HepG2 (cell line): Measurements from ENCODE around the gene IL21R. TPM values are rescaled to one million over a fixed set of nuclear protein-coding genes. Genes with fewer than 3 reads are reported as not detected.

ENCODE experiments used
- ATF4 ChIP-seq, 2 experiments: fragments of 450-650 bp in 1 of 2; sonication (generic) in 1 of 2; formaldehyde crosslinking; IDR thresholded peaks; 2 replicates each; pipeline versions ENCODE4 v1.5.0 to v1.8.0; 2020 to 2022; ENCODE audit warnings: mild to moderate bottlenecking in 1 of 2, missing genetic modification reagents in 1 of 2
- ELF1 ChIP-seq: sonication (generic); formaldehyde crosslinking; IDR thresholded peaks from 2 replicates; pipeline ENCODE4 v1.4.0; 2020; ENCODE audit warnings: missing genetic modification reagents
- EZH2 ChIP-seq: conservative IDR thresholded peaks from 2 replicates; pipeline ENCODE4 v1.6.1; 2012; ENCODE audit warnings: mild to moderate bottlenecking, low read depth, low read length, moderate library complexity
- IKZF5 ChIP-seq: IDR thresholded peaks from 2 replicates; pipeline ENCODE4 v1.6.1; 2018; ENCODE audit warnings: missing genetic modification reagents, mild to moderate bottlenecking, missing compliant biosample characterization
- LCORL ChIP-seq, 2 experiments: fragments of 450-650 bp in 1 of 2; sonication (generic) in 1 of 2; formaldehyde crosslinking in 1 of 2; IDR thresholded peaks; 2 replicates each; pipeline versions ENCODE4 v1.5.0 to v1.6.1; 2017 to 2020; ENCODE audit warnings: antibody characterized with exemption in 1 of 2, missing genetic modification reagents in 1 of 2
- MBD4 ChIP-seq: IDR thresholded peaks from 2 replicates; pipeline ENCODE4 v1.6.1; 2012; ENCODE audit warnings: low read length, inconsistent platforms, borderline replicate concordance
- NFE2 ChIP-seq: sonication (generic); formaldehyde crosslinking; IDR thresholded peaks from 2 replicates; pipeline ENCODE4 v1.4.0; 2020; ENCODE audit warnings: missing genetic modification reagents
- NFIC ChIP-seq: IDR thresholded peaks from 2 replicates; pipeline ENCODE4 v1.6.1; 2012; ENCODE audit warnings: mild to moderate bottlenecking, low read length, inconsistent platforms
- ONECUT2 ChIP-seq: sonication (generic); formaldehyde crosslinking; IDR thresholded peaks from 2 replicates; pipeline ENCODE4 v1.4.0; 2020; ENCODE audit warnings: missing genetic modification reagents
- SP2 ChIP-seq: sonication (generic); formaldehyde crosslinking; IDR thresholded peaks from 2 replicates; pipeline ENCODE4 v1.5.1; 2020; ENCODE audit warnings: mild to moderate bottlenecking, missing genetic modification reagents
- SRY ChIP-seq: sonication (generic); formaldehyde crosslinking; IDR thresholded peaks from 2 replicates; pipeline ENCODE4 v1.8.0; 2022; ENCODE audit warnings: mild to moderate bottlenecking, missing genetic modification reagents
- TAF15 ChIP-seq: fragments of 200-400 bp; formaldehyde crosslinking; IDR thresholded peaks from one replicate; pipeline ENCODE4 v1.6.1; 2018; ENCODE audit warnings: mild to moderate bottlenecking, low read depth, low read length; ENCODE audit not compliant: poor library complexity, severe bottlenecking
- UBTF ChIP-seq: sonication (generic); formaldehyde crosslinking; IDR thresholded peaks from 2 replicates; pipeline ENCODE4 v1.4.0; 2020; ENCODE audit warnings: mild to moderate bottlenecking, missing genetic modification reagents
- ZBTB4 ChIP-seq: sonication (generic); formaldehyde crosslinking; IDR thresholded peaks from 2 replicates; pipeline ENCODE4 v1.4.0; 2020; ENCODE audit warnings: missing genetic modification reagents, mild to moderate bottlenecking, borderline replicate concordance
- ZKSCAN8 ChIP-seq: IDR thresholded peaks from 2 replicates; pipeline ENCODE4 v1.6.1; 2016; ENCODE audit warnings: borderline replicate concordance, missing genetic modification reagents, missing compliant biosample characterization
- ZNF143 ChIP-seq: sonication (generic); formaldehyde crosslinking; IDR thresholded peaks from 2 replicates; pipeline ENCODE4 v1.4.0; 2020; ENCODE audit warnings: missing genetic modification reagents
- ZNF282 ChIP-seq: fragments of 450-650 bp; IDR thresholded peaks from 2 replicates; pipeline ENCODE4 v1.6.1; 2018; ENCODE audit not compliant: partially characterized antibody
- ZNF326 ChIP-seq: sonication (generic); formaldehyde crosslinking; IDR thresholded peaks from 2 replicates; pipeline ENCODE4 v1.4.0; 2020; ENCODE audit warnings: missing genetic modification reagents, borderline replicate concordance
- ZNF580 ChIP-seq: IDR thresholded peaks from 2 replicates; pipeline ENCODE4 v1.6.1; 2016; ENCODE audit warnings: low read depth, borderline replicate concordance
- ZNF616 ChIP-seq: sonication (generic); formaldehyde crosslinking; IDR thresholded peaks from 2 replicates; pipeline ENCODE4 v1.5.0; 2020; ENCODE audit warnings: low read depth, mild to moderate bottlenecking, missing genetic modification reagents
- ZNF703 ChIP-seq: sonication (generic); formaldehyde crosslinking; IDR thresholded peaks from 2 replicates; pipeline ENCODE4 v1.5.1; 2020; ENCODE audit warnings: missing genetic modification reagents, mild to moderate bottlenecking, moderate library complexity, borderline replicate concordance
- polyA plus RNA-seq, 8 experiments: library from polyadenylated mRNA; depleted of rRNA in 3 of 8; stranded (reverse) in 7 of 8; unstranded in 1 of 8; fragments of >200 nt; fragmentation: Illumina TruSeq in 4 of 8; extraction: Trizol in 4 of 8; gene quantifications; 2 replicates each; pipeline versions ENCODE4 v1.2.1 to v1.2.3, GENCODE V29; 2011 to 2016; ENCODE audit warnings: low read depth in 4 of 8, missing spikeins in 1 of 8, mixed read lengths in 1 of 8; ENCODE audit not compliant: insufficient read depth in 1 of 8
- total RNA-seq, 5 experiments: library from RNA; depleted of rRNA; stranded (reverse); fragments of >200 nt; fragmentation: Illumina TruSeq; extraction: Trizol; gene quantifications; 2 replicates each; pipeline ENCODE4 v1.2.3, GENCODE V29; 2016; ENCODE audit warnings: low read depth in 1 of 5

Gene IL21R
- total and polyA plus RNA-seq, 2 of the 13 experiments (the other 11 are each of a cell fraction or from before 2014, with no cell fraction given) = 0.49 to 0.64 TPM

GRCh38 chr16:27470567-27471431, 68.8 kb downstream of the IL21R start (continued):
- peak; percentile 93; the same call in 1 of the 2 replicates for TF ChIP-seq ZBTB4 (CRISPR knock-in tag)
- TF ChIP-seq NFIC = no peak
- TF ChIP-seq ONECUT2 (CRISPR knock-in tag) = no peak
- no peak for TF ChIP-seq ZNF703 (CRISPR knock-in tag)
- no peak for TF ChIP-seq SRY (CRISPR knock-in tag)
- no peak for TF ChIP-seq ZNF282
- no peak for TF ChIP-seq ZKSCAN8 (CRISPR knock-in tag)
- peak; percentile 46; the same call in 1 of the 2 replicates for TF ChIP-seq LCORL (IDR thresholded peaks at IDR 0.05)
- TF ChIP-seq LCORL (CRISPR knock-in tag; IDR thresholded peaks at IDR 0.05) = peak; percentile 86
- TF ChIP-seq ZNF143 = no peak
- no peak for TF ChIP-seq MBD4
- TF ChIP-seq IKZF5 (CRISPR knock-in tag) = peak; percentile 54
- TF ChIP-seq ZNF580 (CRISPR knock-in tag) = no peak
- no peak for TF ChIP-seq EZH2
- no peak for TF ChIP-seq ZNF326 (CRISPR knock-in tag)
- TF ChIP-seq SP2 (CRISPR knock-in tag) = no peak
- no peak for TF ChIP-seq ATF4 (CRISPR knock-in tag; IDR thresholded peaks at IDR 0.05)
- no peak for TF ChIP-seq TAF15
- TF ChIP-seq NFE2 (CRISPR knock-in tag) = no peak
- TF ChIP-seq ELF1 (CRISPR knock-in tag) = peak; percentile 60; the same call in 1 of the 2 replicates
- TF ChIP-seq UBTF (CRISPR knock-in tag) = peak; percentile 35; the same call in 1 of the 2 replicates
- TF ChIP-seq ZNF616 (CRISPR knock-in tag) = 0 out of 2 replicates have a peak, but pooled peaks have one; percentile 51
